Astrocyte (in vitro differentiated cells and primary cell): ENCODE measurements around the gene EPN2.

Source experiments
- EZH2 ChIP-seq: IDR thresholded peaks from 2 replicates; pipeline ENCODE4 v1.6.1; 2012; ENCODE audit warnings: mild to moderate bottlenecking, low read length, inconsistent platforms; ENCODE audit not compliant: insufficient read depth
- TF ChIP-seq, protein P1 (sequence below): IDR thresholded peaks from 2 replicates; pipeline ENCODE4 v1.5.1; 2011; ENCODE audit warnings: low read depth, mild to moderate bottlenecking, inconsistent platforms, low read length, moderate library complexity; ENCODE audit not compliant: insufficient read depth

DNA sequence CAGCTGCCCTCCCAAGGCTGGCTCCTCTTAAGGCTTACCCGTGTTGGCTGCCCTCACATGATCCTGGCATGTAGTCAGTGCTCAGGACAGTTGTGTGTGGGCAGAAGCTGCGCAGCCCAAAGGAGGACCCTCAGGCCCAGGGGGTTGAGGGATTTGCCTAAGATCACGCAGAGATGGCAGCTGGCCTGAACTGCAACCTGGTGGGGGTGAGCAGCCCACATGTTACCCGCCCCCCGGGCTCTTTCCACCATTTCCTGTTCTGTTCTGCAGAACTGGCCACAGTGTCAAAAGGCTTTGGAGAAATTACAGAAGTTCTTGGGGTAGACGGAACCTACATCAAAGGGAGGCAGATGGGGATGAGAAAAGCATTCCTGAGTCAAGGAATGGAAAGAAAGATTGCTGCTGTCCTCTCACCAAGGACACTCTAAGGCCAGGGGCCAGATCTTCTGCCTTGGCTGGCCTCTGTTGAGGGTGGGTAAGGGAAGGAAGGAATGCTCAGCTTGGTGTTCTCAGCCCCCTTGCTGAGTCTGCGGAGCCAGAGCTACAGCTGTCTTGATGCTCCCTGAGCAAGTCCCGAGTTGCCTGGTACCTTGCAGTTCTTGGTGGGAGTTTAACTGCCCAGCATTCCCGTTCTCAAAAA lies 53.0 kb downstream of the EPN2 start:
- TF ChIP-seq, protein P1, sequence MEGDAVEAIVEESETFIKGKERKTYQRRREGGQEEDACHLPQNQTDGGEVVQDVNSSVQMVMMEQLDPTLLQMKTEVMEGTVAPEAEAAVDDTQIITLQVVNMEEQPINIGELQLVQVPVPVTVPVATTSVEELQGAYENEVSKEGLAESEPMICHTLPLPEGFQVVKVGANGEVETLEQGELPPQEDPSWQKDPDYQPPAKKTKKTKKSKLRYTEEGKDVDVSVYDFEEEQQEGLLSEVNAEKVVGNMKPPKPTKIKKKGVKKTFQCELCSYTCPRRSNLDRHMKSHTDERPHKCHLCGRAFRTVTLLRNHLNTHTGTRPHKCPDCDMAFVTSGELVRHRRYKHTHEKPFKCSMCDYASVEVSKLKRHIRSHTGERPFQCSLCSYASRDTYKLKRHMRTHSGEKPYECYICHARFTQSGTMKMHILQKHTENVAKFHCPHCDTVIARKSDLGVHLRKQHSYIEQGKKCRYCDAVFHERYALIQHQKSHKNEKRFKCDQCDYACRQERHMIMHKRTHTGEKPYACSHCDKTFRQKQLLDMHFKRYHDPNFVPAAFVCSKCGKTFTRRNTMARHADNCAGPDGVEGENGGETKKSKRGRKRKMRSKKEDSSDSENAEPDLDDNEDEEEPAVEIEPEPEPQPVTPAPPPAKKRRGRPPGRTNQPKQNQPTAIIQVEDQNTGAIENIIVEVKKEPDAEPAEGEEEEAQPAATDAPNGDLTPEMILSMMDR: no peak
- TF ChIP-seq EZH2: no peak
